ENCODE data around the gene TMEM130. TPM values are rescaled to one million over a fixed set of nuclear protein-coding genes. Genes with fewer than 3 reads are reported as not detected.

The TMEM130 gene
- total RNA-seq, 1 experiment from 2014 or later = not detected

GRCh38 chr7:98816241-98816640 lies 53.6 kb downstream of the TMEM130 start:
- Mint-ChIP-seq H3K27me3 (ENCODE audit: unreplicated experiment) (peaks cover 45% of the 10 kb centered on the region), H3K36me3 (ENCODE audit: insufficient read depth, unreplicated experiment) (no peaks in the 10 kb centered on the region), H3K4me3 (ENCODE audit: low read depth, unreplicated experiment) (no peak overlapping the region), H3K27ac (ENCODE audit: unreplicated experiment) (no peak overlapping the region), H3K4me1 (ENCODE audit: low read depth, unreplicated experiment) (peaks cover 6% of the 10 kb centered on the region), H3K9me3 (ENCODE audit: low read depth, unreplicated experiment) (no peaks in the 10 kb centered on the region)
- intact Hi-C loops (cut with micrococcal nuclease; ENCODE audit: unreplicated experiment) = no loop called here
- no TSS peak for BruUV-seq (replicated peaks)
- CTCF ChIA-PET = no interaction called here
- no peak for DNase-seq
- no peak for TF ChIP-seq CTCF (IDR thresholded peaks at IDR 0.05; ENCODE audit: unreplicated experiment)

GRCh38 chr7:98815313-98815712 lies 54.5 kb downstream of the TMEM130 start:
- DNase-seq = no peak
- TF ChIP-seq CTCF (IDR thresholded peaks at IDR 0.05; ENCODE audit: unreplicated experiment) = no peak
- Mint-ChIP-seq H3K27me3 (ENCODE audit: unreplicated experiment) (peaks cover 45% of the 10 kb centered on the region), H3K27ac (ENCODE audit: unreplicated experiment) (no peak overlapping the region), H3K4me3 (ENCODE audit: low read depth, unreplicated experiment) (no peak overlapping the region), H3K9me3 (ENCODE audit: low read depth, unreplicated experiment) (no peaks in the 10 kb centered on the region), H3K4me1 (ENCODE audit: low read depth, unreplicated experiment) (peaks cover 6% of the 10 kb centered on the region), H3K36me3 (ENCODE audit: insufficient read depth, unreplicated experiment) (no peaks in the 10 kb centered on the region)
- BruUV-seq (replicated peaks) = no TSS peak
- CTCF ChIA-PET = interaction anchor here (0.6 kb wide), 1 partner anchor 420 kb away, joined by 3 read pairs; no protein-coding TSS in a partner anchor
- intact Hi-C loops (cut with micrococcal nuclease; ENCODE audit: unreplicated experiment) = no loop called here

GRCh38 chr7:98811299-98811698 lies 58.5 kb downstream of the TMEM130 start:
- TF ChIP-seq CTCF (IDR thresholded peaks at IDR 0.05; ENCODE audit: unreplicated experiment) = no peak
- H3K27ac Mint-ChIP-seq (ENCODE audit: unreplicated experiment) = no peak overlapping the region
- CTCF ChIA-PET = interaction anchor here (0.7 kb wide), 1 partner anchor 363 kb away, joined by 5 read pairs; no protein-coding TSS in a partner anchor
- H3K9me3 Mint-ChIP-seq (ENCODE audit: low read depth, unreplicated experiment) = no peaks in the 10 kb centered on the region
- peaks cover 28% of the 10 kb centered on the region for H3K27me3 Mint-ChIP-seq (ENCODE audit: unreplicated experiment)
- intact Hi-C loops (cut with micrococcal nuclease; ENCODE audit: unreplicated experiment) = no loop called here
- BruUV-seq (replicated peaks) = no TSS peak
- H3K4me3 Mint-ChIP-seq (ENCODE audit: low read depth, unreplicated experiment) = no peak overlapping the region
- H3K4me1 Mint-ChIP-seq (ENCODE audit: low read depth, unreplicated experiment) = no peaks in the 10 kb centered on the region
- no peaks in the 10 kb centered on the region for H3K36me3 Mint-ChIP-seq (ENCODE audit: insufficient read depth, unreplicated experiment)
- no peak for DNase-seq

DNA sequence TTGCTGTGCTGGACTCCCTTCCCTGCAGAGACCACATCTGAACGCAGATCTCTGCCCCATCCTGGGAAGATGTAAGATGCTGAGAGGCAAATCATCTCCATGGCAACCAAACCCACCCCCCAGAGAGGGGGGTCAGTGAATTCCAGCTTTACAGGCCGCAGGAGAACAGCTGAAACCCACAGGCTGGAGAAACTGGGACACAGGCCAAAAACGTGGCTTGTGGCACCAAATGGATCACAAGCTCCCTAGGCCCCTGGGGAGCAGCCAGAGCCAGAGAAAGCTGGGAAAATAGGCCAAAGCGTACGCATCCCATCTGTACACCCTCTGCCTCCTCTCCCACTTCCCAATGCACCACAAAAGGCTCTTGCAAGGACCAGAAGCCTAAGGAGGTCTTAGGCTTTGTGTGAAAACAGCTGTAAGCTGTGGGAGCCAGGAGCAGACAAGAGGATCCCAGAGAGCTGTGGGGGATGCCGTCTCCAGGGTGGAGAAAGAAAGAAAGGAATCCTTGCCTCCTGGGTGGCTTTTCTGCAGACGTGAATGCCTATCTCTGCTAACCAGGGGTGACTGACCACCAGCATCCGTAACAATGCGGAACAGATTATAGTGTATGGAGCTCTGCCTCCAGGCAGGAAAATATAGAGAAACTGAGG lies 59.5 kb downstream of the TMEM130 start:
- no peak for TF ChIP-seq CTCF (IDR thresholded peaks at IDR 0.05; ENCODE audit: unreplicated experiment)
- Mint-ChIP-seq H3K27ac (ENCODE audit: unreplicated experiment) (no peak overlapping the region), H3K9me3 (ENCODE audit: low read depth, unreplicated experiment) (no peaks in the 10 kb centered on the region), H3K4me3 (ENCODE audit: low read depth, unreplicated experiment) (no peak overlapping the region), H3K4me1 (ENCODE audit: low read depth, unreplicated experiment) (no peaks in the 10 kb centered on the region), H3K36me3 (ENCODE audit: insufficient read depth, unreplicated experiment) (no peaks in the 10 kb centered on the region), H3K27me3 (ENCODE audit: unreplicated experiment) (peaks cover 18% of the 10 kb centered on the region)
- no TSS peak for BruUV-seq (replicated peaks)
- intact Hi-C loops (cut with micrococcal nuclease; ENCODE audit: unreplicated experiment) = no loop called here
- DNase-seq = no peak
- CTCF ChIA-PET = interaction anchor here (0.6 kb wide), 1 partner anchor 554 kb away, joined by 3 read pairs; no protein-coding TSS in a partner anchor

Data from Calu3 (cell line).